GM12878 (cell line): Measurements from ENCODE around the gene C1orf21. TPM values are rescaled to one million over a fixed set of nuclear protein-coding genes. Genes with fewer than 3 reads are reported as not detected.

ENCODE experiments used
- ATAC-seq: fragments of 200-7000 bp; cut with Tn5 transposase; 3 replicates; pipeline ENCODE4 v1.9.1; 2020; ENCODE audit warnings: mild to moderate bottlenecking, moderate library complexity
- BruUV-seq: library from RNA; stranded (reverse); fragments of 400-500 nt; replicated peaks from 2 replicates; lab custom pipeline; 2021; lab: Mats Ljungman, UMichigan
- CTCF ChIA-PET: fragments of 300-600 bp; sonication (Branson Sonifier 250); formaldehyde crosslinking; extraction: SDS; loops from one replicate; lab custom pipeline; 2021; ENCODE audit warnings: inconsistent platforms; lab: Yijun Ruan, JAX
- POLR2A ChIA-PET: fragments of 350-600 bp; formaldehyde crosslinking; extraction: SDS; loops from one replicate; lab custom pipeline; 2021; ENCODE audit warnings: inconsistent platforms; lab: Charles Lee
- RAD21 ChIA-PET: fragments of 300-600 bp; sonication (Branson Sonifier 250); formaldehyde crosslinking; loops from one replicate; lab custom pipeline; 2023; ENCODE audit warnings: antibody characterized with exemption; ENCODE audit not compliant: unreplicated experiment; lab: Charles Lee
- SMC1A ChIA-PET: fragments of 300-600 bp; sonication (Branson Sonifier 250); formaldehyde crosslinking; loops from one replicate; lab custom pipeline; 2023; ENCODE audit not compliant: unreplicated experiment, uncharacterized antibody; lab: Charles Lee
- DNase-seq: peaks from one replicate; pipeline ENCODE4 v3.0.0-alpha.2; 2011; ENCODE audit warnings: low read depth, low spot score
- FAIRE-seq: peaks from 3 replicates; lab custom pipeline; 2011; peaks lifted over from hg19 to GRCh38; lab: Jason Lieb, UNC
- H2AFZ ChIP-seq: 2 replicates; pipeline ENCODE4 v1.6.0; 2011; ENCODE audit warnings: low read depth, low read length, control low read depth; ENCODE audit not compliant: control insufficient read depth
- H3K27ac ChIP-seq: 2 replicates; pipeline ENCODE4 v1.5.1; 2011; ENCODE audit warnings: control low read depth; ENCODE audit not compliant: control insufficient read depth, insufficient read depth
- H3K27me3 ChIP-seq, 2 experiments: replicated peaks in 1 of 2; 2 replicates each; pipeline versions ENCODE4 v1.6.0 to v1.6.1; 2011; ENCODE audit warnings: low read length in 1 of 2; ENCODE audit not compliant: control insufficient read depth in 2 of 2, insufficient read depth in 2 of 2
- H3K36me3 ChIP-seq, 2 experiments: 2 replicates each; pipeline ENCODE4 v1.5.1; 2011; ENCODE audit warnings: low read length in 1 of 2; ENCODE audit not compliant: control insufficient read depth in 2 of 2, insufficient read depth in 2 of 2
- H3K4me1 ChIP-seq: 2 replicates; pipeline ENCODE4 v1.6.1; 2011; ENCODE audit warnings: mild to moderate bottlenecking, low read length, moderate library complexity, mixed read lengths; ENCODE audit not compliant: control insufficient read depth, insufficient read depth
- H3K4me2 ChIP-seq: 2 replicates; pipeline ENCODE4 v1.6.0; 2011; ENCODE audit warnings: control low read depth; ENCODE audit not compliant: control insufficient read depth, insufficient read depth
- H3K4me3 ChIP-seq: fragments of 200-600 bp; sonication (generic); 2 replicates; pipeline ENCODE4 v1.5.1; 2016
- H3K79me2 ChIP-seq: 2 replicates; pipeline ENCODE4 v1.6.0; 2011; ENCODE audit warnings: low read length; ENCODE audit not compliant: control insufficient read depth, insufficient read depth
- H3K9ac ChIP-seq: 2 replicates; pipeline ENCODE4 v1.8.0; 2011; ENCODE audit warnings: low read length, control low read depth, mixed read lengths; ENCODE audit not compliant: control insufficient read depth, insufficient read depth
- H3K9me3 ChIP-seq: replicated peaks from 3 replicates; pipeline ENCODE4 v1.5.1; 2011; ENCODE audit warnings: mild to moderate bottlenecking, low read length; ENCODE audit not compliant: control insufficient read depth, insufficient read depth
- H4K20me1 ChIP-seq: 2 replicates; pipeline ENCODE4 v1.6.0; 2011; ENCODE audit not compliant: control insufficient read depth, insufficient read depth
- ASH2L ChIP-seq: fragments of 300-600, 200-600 bp; sonication (generic); IDR thresholded peaks from 2 replicates; pipeline ENCODE4 v1.6.1; 2017; ENCODE audit warnings: low read depth, mild to moderate bottlenecking, borderline replicate concordance
- BCL11A ChIP-seq: IDR thresholded peaks from 2 replicates; pipeline ENCODE4 v1.6.1; 2011; ENCODE audit warnings: low read depth, low read length
- CBX5 ChIP-seq: sonication (generic); IDR thresholded peaks from 2 replicates; pipeline ENCODE4 v1.6.1; 2016; ENCODE audit warnings: low read depth, moderate library complexity, mild to moderate bottlenecking, inconsistent platforms
- ESRRA ChIP-seq: IDR thresholded peaks from 2 replicates; pipeline ENCODE4 v1.6.1; 2012; ENCODE audit warnings: mild to moderate bottlenecking, low read length, improper control_type of control experiment
- MEF2A ChIP-seq: IDR thresholded peaks from 2 replicates; pipeline ENCODE4 v1.6.1; 2011; ENCODE audit warnings: low read depth, mild to moderate bottlenecking, low read length, moderate library complexity; ENCODE audit not compliant: insufficient read depth
- MTA2 ChIP-seq: fragments of 450-650 bp; IDR thresholded peaks from 2 replicates; pipeline ENCODE4 v1.6.1; 2016; ENCODE audit warnings: low read depth, mild to moderate bottlenecking, moderate library complexity
- PAX8 ChIP-seq: fragments of 450-650 bp; IDR thresholded peaks from 2 replicates; pipeline ENCODE4 v1.6.1; 2017; ENCODE audit warnings: mild to moderate bottlenecking, moderate library complexity
- PKNOX1 ChIP-seq: fragments of 450-650 bp; IDR thresholded peaks from 2 replicates; pipeline ENCODE4 v1.6.1; 2016; ENCODE audit warnings: mild to moderate bottlenecking
- SMARCA5 ChIP-seq: fragments of 450-650 bp; IDR thresholded peaks from 2 replicates; pipeline ENCODE4 v1.6.1; 2017; ENCODE audit warnings: mild to moderate bottlenecking
- TCF3 ChIP-seq: IDR thresholded peaks from 2 replicates; pipeline ENCODE4 v1.6.1; 2012; ENCODE audit warnings: low read depth, mild to moderate bottlenecking, low read length, borderline replicate concordance; ENCODE audit not compliant: insufficient read depth
- USF1 ChIP-seq: IDR thresholded peaks from 2 replicates; pipeline ENCODE4 v1.6.1; 2011; ENCODE audit warnings: borderline replicate concordance, low read depth, mild to moderate bottlenecking, moderate library complexity, mixed read lengths, low read length; ENCODE audit not compliant: insufficient read depth; ENCODE audit errors: extremely low read length
- WGBS: methylation state at CpG from one replicate; pipeline ENCODE4 v1.1.6; 2016; ENCODE audit warnings: low lambda C conversion rate; ENCODE audit not compliant: insufficient replicate concordance, insufficient coverage; ENCODE audit errors: missing lambda C conversion rate; 5-methylcytosine and 5-hydroxymethylcytosine counted together
- in situ Hi-C: fragments of 300-500 bp; cut with MboI; formaldehyde crosslinking; loops from 9 replicates; pipeline ENCODE4 v1.14.3; 2018; ENCODE audit warnings: mixed read lengths
- intact Hi-C: fragments of 100-400 bp; cut with micrococcal nuclease; formaldehyde crosslinking; loops from one replicate; pipeline ENCODE4 v1.14.2; 2022; ENCODE audit not compliant: unreplicated experiment
- polyA plus RNA-seq, 11 experiments: library from polyadenylated mRNA; depleted of rRNA in 4 of 11; unstranded in 6 of 11; stranded (reverse) in 5 of 11; fragments of >200 nt; fragmentation: Nextera tagmentation in 4 of 11; fragmentation: Illumina TruSeq in 1 of 11; extraction: Ambion mirVana in 4 of 11; extraction: Trizol in 1 of 11; gene quantifications; 1 replicate in 1 of 11; 2 replicates in 10 of 11; pipeline versions ENCODE4 v1.2.1 to v1.2.3, GENCODE V29; 2011 to 2016; ENCODE audit warnings: inconsistent platforms in 2 of 11, missing spikeins in 2 of 11, low read depth in 1 of 11
- total RNA-seq, 4 experiments: library from RNA; depleted of rRNA in 3 of 4; stranded (reverse); fragments of >200 nt in 3 of 4; fragmentation: Illumina TruSeq in 1 of 4; extraction: Trizol in 1 of 4; gene quantifications; 2 replicates each; pipeline versions ENCODE4 v1.2.1 to v1.2.3, GENCODE V29; 2013 to 2021
- TF ChIP-seq, protein P1 (sequence below): fragments of 450-650 bp; IDR thresholded peaks from 2 replicates; pipeline ENCODE4 v1.6.1; 2017; ENCODE audit warnings: mild to moderate bottlenecking, low read depth, inconsistent platforms; ENCODE audit not compliant: poor library complexity, severe bottlenecking
- TF ChIP-seq, protein P2 (sequence below): fragments of 450-650 bp; IDR thresholded peaks from 2 replicates; pipeline ENCODE4 v1.6.1; 2018; ENCODE audit warnings: borderline replicate concordance, mild to moderate bottlenecking; ENCODE audit not compliant: partially characterized antibody

The C1orf21 gene
- total and polyA plus RNA-seq, 10 of the 15 experiments (the other 5 are each of a cell fraction or from before 2014, with no cell fraction given), result 0.03 to 1.6 (median 0.17) TPM; not detected in 3

GRCh38 chr1:184582411-184582810 is 195.6 kb downstream of the C1orf21 start:
- in situ Hi-C loops, result no loop called here
- TF ChIP-seq BCL11A, result no peak
- no peak for TF ChIP-seq MEF2A
- TF ChIP-seq TCF3, result no peak
- TF ChIP-seq USF1, result no peak
- no peak for TF ChIP-seq ASH2L
- TF ChIP-seq PAX8, result no peak
- TF ChIP-seq, protein P1, sequence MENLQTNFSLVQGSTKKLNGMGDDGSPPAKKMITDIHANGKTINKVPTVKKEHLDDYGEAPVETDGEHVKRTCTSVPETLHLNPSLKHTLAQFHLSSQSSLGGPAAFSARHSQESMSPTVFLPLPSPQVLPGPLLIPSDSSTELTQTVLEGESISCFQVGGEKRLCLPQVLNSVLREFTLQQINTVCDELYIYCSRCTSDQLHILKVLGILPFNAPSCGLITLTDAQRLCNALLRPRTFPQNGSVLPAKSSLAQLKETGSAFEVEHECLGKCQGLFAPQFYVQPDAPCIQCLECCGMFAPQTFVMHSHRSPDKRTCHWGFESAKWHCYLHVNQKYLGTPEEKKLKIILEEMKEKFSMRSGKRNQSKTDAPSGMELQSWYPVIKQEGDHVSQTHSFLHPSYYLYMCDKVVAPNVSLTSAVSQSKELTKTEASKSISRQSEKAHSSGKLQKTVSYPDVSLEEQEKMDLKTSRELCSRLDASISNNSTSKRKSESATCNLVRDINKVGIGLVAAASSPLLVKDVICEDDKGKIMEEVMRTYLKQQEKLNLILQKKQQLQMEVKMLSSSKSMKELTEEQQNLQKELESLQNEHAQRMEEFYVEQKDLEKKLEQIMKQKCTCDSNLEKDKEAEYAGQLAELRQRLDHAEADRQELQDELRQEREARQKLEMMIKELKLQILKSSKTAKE, result no peak
- TF ChIP-seq ESRRA, result no peak
- no peak for TF ChIP-seq MTA2
- TF ChIP-seq, protein P2, sequence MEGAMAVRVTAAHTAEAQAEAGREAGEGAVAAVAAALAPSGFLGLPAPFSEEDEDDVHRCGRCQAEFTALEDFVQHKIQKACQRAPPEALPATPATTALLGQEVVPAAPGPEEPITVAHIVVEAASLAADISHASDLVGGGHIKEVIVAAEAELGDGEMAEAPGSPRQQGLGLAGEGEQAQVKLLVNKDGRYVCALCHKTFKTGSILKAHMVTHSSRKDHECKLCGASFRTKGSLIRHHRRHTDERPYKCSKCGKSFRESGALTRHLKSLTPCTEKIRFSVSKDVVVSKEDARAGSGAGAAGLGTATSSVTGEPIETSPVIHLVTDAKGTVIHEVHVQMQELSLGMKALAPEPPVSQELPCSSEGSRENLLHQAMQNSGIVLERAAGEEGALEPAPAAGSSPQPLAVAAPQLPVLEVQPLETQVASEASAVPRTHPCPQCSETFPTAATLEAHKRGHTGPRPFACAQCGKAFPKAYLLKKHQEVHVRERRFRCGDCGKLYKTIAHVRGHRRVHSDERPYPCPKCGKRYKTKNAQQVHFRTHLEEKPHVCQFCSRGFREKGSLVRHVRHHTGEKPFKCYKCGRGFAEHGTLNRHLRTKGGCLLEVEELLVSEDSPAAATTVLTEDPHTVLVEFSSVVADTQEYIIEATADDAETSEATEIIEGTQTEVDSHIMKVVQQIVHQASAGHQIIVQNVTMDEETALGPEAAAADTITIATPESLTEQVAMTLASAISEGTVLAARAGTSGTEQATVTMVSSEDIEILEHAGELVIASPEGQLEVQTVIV, result no peak
- no peak for TF ChIP-seq CBX5
- no peak for TF ChIP-seq SMARCA5
- no peak for TF ChIP-seq PKNOX1
- TF ChIP-seq, all 136 proteins: peak for 0
- RAD21 ChIA-PET, result no interaction called here
- CTCF ChIA-PET, result no interaction called here
- 34% methylated on average over 2 of the region's 2 CpGs for WGBS
- DNase-seq (no peak), FAIRE-seq (no peak), ATAC-seq (no peak)
- SMC1A ChIA-PET, result interaction anchor here (1.2 kb wide), 1 partner anchor 89 kb away, joined by 3 read pairs; no protein-coding TSS in a partner anchor
- Histone ChIP-seq H3K36me3 (no peaks in the 10 kb centered on the region), H3K27ac (no peak overlapping the region), H2AFZ (no peak overlapping the region), H3K4me1 (no peaks in the 10 kb centered on the region), H3K27me3 (peaks cover 0 to 2% of the 10 kb centered on the region in 2 experiments; a peak in 1 of 4 replicates), H3K9me3 (no peaks in the 10 kb centered on the region; the same call in 2 of the 3 replicates), H3K4me3 (no peak overlapping the region), H3K79me2 (no peaks in the 10 kb centered on the region), H3K9ac (no peak overlapping the region), H4K20me1 (no peaks in the 10 kb centered on the region), H3K4me2 (no peak overlapping the region)
- POLR2A ChIA-PET, result no interaction called here
- intact Hi-C loops, result no loop called here
- BruUV-seq, result no TSS peak
